Ovary (tissue), 3 donors: ENCODE results near the gene DMAC2L.

Source experiments
- EP300 ChIP-seq: sonication (generic); formaldehyde crosslinking; IDR thresholded peaks from one replicate; pipeline ENCODE4 v1.6.1; 2017; ENCODE audit warnings: antibody characterized with exemption
- TF ChIP-seq, protein P1 (sequence below), 3 donors: fragments of 450-650 bp in 2 of 3; fragments of 200-600 bp in 1 of 3; IDR thresholded peaks; one replicate each; pipeline versions ENCODE4 v1.5.1 to v1.8.0; 2016 to 2022; ENCODE audit warnings: antibody characterized with exemption in 3 of 3, mild to moderate bottlenecking in 1 of 3
- donor health status: DM: no; HTN: no; CAD: no.

DNA sequence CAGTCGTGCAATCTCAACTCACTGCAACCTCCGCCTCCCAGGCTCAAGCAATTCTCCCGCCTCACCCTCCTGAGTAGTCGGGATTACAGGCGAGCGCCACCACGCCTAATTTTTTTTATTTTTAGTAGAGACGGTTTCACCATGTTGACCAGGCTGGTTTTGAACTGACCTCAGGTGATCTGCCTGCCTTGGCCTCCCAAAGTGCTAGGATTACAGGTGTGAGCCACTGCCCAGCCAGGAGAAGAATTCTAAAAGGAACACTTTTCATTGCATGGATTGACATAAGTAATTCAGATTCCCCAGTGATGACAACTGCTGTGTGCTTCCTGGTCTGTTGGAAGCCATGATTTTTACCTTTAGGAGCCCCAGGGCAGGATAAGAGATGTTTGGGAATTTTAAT, 22.1 kb downstream of the DMAC2L start:
- TF ChIP-seq, protein P1, sequence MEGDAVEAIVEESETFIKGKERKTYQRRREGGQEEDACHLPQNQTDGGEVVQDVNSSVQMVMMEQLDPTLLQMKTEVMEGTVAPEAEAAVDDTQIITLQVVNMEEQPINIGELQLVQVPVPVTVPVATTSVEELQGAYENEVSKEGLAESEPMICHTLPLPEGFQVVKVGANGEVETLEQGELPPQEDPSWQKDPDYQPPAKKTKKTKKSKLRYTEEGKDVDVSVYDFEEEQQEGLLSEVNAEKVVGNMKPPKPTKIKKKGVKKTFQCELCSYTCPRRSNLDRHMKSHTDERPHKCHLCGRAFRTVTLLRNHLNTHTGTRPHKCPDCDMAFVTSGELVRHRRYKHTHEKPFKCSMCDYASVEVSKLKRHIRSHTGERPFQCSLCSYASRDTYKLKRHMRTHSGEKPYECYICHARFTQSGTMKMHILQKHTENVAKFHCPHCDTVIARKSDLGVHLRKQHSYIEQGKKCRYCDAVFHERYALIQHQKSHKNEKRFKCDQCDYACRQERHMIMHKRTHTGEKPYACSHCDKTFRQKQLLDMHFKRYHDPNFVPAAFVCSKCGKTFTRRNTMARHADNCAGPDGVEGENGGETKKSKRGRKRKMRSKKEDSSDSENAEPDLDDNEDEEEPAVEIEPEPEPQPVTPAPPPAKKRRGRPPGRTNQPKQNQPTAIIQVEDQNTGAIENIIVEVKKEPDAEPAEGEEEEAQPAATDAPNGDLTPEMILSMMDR (IDR thresholded peaks at IDR 0.05): no peak
- TF ChIP-seq EP300: no peak
